Measurements from ENCODE around the gene SEMA3F.

SEMA3F gene

GRCh38 chr3:50190936-50191660 is 36.0 kb downstream of the SEMA3F start, which contains the start of gene GNAT1:
Gene GNAT1 (plus strand): TSS chr3:50191610. CDS start chr3:50191726, 116 bp downstream.
- H3K36me3 ChIP-seq (ENCODE audit: control insufficient read depth in 1 of 2, insufficient read depth in 2 of 2, low read length in 2 of 2), result peaks cover 0 to 11% of the 10 kb centered on the region in 2 donors
- H3K9me3 ChIP-seq (ENCODE audit: control insufficient read depth in 1 of 2, low read length in 2 of 2), result no peaks in the 10 kb centered on the region
- H3K27ac ChIP-seq (ENCODE audit: low read depth, low read length), result no peak within 1 kb of the TSS
- H3K4me3 ChIP-seq (ENCODE audit: low read depth in 1 of 2, low read length in 2 of 2), result no peak within 1 kb of the TSS
- H3K9ac ChIP-seq (ENCODE audit: low read depth in 1 of 2, low read length in 2 of 2), result no peak within 1 kb of the TSS
- peaks cover 17 to 23% of the 10 kb centered on the region in 2 donors for H3K27me3 ChIP-seq (ENCODE audit: control insufficient read depth in 1 of 2, insufficient read depth in 2 of 2, low read length in 2 of 2)
- H3K4me1 ChIP-seq (ENCODE audit: control insufficient read depth in 1 of 2, insufficient read depth in 2 of 2, low read length in 2 of 2), result peaks cover 10 to 11% of the 10 kb centered on the region in 2 donors

GRCh38 chr3:50192124-50192523 is 37.0 kb downstream of the SEMA3F start:
- Histone ChIP-seq H3K27ac (ENCODE audit: low read depth, low read length) (no peak overlapping the region), H3K4me3 (ENCODE audit: low read depth in 1 of 2, low read length in 2 of 2) (no peak overlapping the region), H3K9ac (ENCODE audit: low read depth in 1 of 2, low read length in 2 of 2) (no peak overlapping the region), H3K9me3 (ENCODE audit: control insufficient read depth in 1 of 2, low read length in 2 of 2) (no peaks in the 10 kb centered on the region), H3K4me1 (ENCODE audit: control insufficient read depth in 1 of 2, insufficient read depth in 2 of 2, low read length in 2 of 2) (peaks cover 10 to 11% of the 10 kb centered on the region in 2 donors), H3K36me3 (ENCODE audit: control insufficient read depth in 1 of 2, insufficient read depth in 2 of 2, low read length in 2 of 2) (peaks cover 0 to 4% of the 10 kb centered on the region in 2 donors), H3K27me3 (ENCODE audit: control insufficient read depth in 1 of 2, insufficient read depth in 2 of 2, low read length in 2 of 2) (peaks cover 17 to 23% of the 10 kb centered on the region in 2 donors)

GRCh38 chr3:50192689-50193141 is 37.6 kb downstream of the SEMA3F start:
- H3K27me3 ChIP-seq (ENCODE audit: control insufficient read depth in 1 of 2, insufficient read depth in 2 of 2, low read length in 2 of 2), result peaks cover 17 to 23% of the 10 kb centered on the region in 2 donors
- no peaks in the 10 kb centered on the region for H3K9me3 ChIP-seq (ENCODE audit: control insufficient read depth in 1 of 2, low read length in 2 of 2)
- no peak overlapping the region for H3K4me3 ChIP-seq (ENCODE audit: low read depth in 1 of 2, low read length in 2 of 2)
- H3K36me3 ChIP-seq (ENCODE audit: control insufficient read depth in 1 of 2, insufficient read depth in 2 of 2, low read length in 2 of 2), result no peaks in the 10 kb centered on the region
- peaks cover 10 to 11% of the 10 kb centered on the region in 2 donors for H3K4me1 ChIP-seq (ENCODE audit: control insufficient read depth in 1 of 2, insufficient read depth in 2 of 2, low read length in 2 of 2)
- H3K27ac ChIP-seq (ENCODE audit: low read depth, low read length), result no peak overlapping the region
- H3K9ac ChIP-seq (ENCODE audit: low read depth in 1 of 2, low read length in 2 of 2), result no peak overlapping the region

GRCh38 chr3:50193286-50193685 is 38.2 kb downstream of the SEMA3F start:
- H3K36me3 ChIP-seq (ENCODE audit: control insufficient read depth in 1 of 2, insufficient read depth in 2 of 2, low read length in 2 of 2), result no peaks in the 10 kb centered on the region
- peaks cover 17 to 23% of the 10 kb centered on the region in 2 donors for H3K27me3 ChIP-seq (ENCODE audit: control insufficient read depth in 1 of 2, insufficient read depth in 2 of 2, low read length in 2 of 2)
- H3K4me3 ChIP-seq (ENCODE audit: low read depth in 1 of 2, low read length in 2 of 2), result no peak overlapping the region
- H3K9ac ChIP-seq (ENCODE audit: low read depth in 1 of 2, low read length in 2 of 2), result no peak overlapping the region
- peaks cover 10 to 11% of the 10 kb centered on the region in 2 donors for H3K4me1 ChIP-seq (ENCODE audit: control insufficient read depth in 1 of 2, insufficient read depth in 2 of 2, low read length in 2 of 2)
- no peak overlapping the region for H3K27ac ChIP-seq (ENCODE audit: low read depth, low read length)
- no peaks in the 10 kb centered on the region for H3K9me3 ChIP-seq (ENCODE audit: control insufficient read depth in 1 of 2, low read length in 2 of 2)

- Histone ChIP-seq H3K4me3 (ENCODE audit: low read depth in 1 of 2, low read length in 2 of 2) (no peak overlapping the region), H3K36me3 (ENCODE audit: control insufficient read depth in 1 of 2, insufficient read depth in 2 of 2, low read length in 2 of 2) (no peaks in the 10 kb centered on the region), H3K4me1 (ENCODE audit: control insufficient read depth in 1 of 2, insufficient read depth in 2 of 2, low read length in 2 of 2) (peaks cover 10 to 11% of the 10 kb centered on the region in 2 donors), H3K27ac (ENCODE audit: low read depth, low read length) (no peak overlapping the region), H3K9me3 (ENCODE audit: control insufficient read depth in 1 of 2, low read length in 2 of 2) (no peaks in the 10 kb centered on the region), H3K27me3 (ENCODE audit: control insufficient read depth in 1 of 2, insufficient read depth in 2 of 2, low read length in 2 of 2) (peaks cover 17 to 23% of the 10 kb centered on the region in 2 donors), H3K9ac (ENCODE audit: low read depth in 1 of 2, low read length in 2 of 2) (no peak overlapping the region)
These were observed 38.6 kb downstream of the SEMA3F start for GRCh38 chr3:50193746-50194127.

- peaks cover 10 to 11% of the 10 kb centered on the region in 2 donors for H3K4me1 ChIP-seq (ENCODE audit: control insufficient read depth in 1 of 2, insufficient read depth in 2 of 2, low read length in 2 of 2)
- peaks cover 17 to 23% of the 10 kb centered on the region in 2 donors for H3K27me3 ChIP-seq (ENCODE audit: control insufficient read depth in 1 of 2, insufficient read depth in 2 of 2, low read length in 2 of 2)
- no peak overlapping the region for H3K4me3 ChIP-seq (ENCODE audit: low read depth in 1 of 2, low read length in 2 of 2)
- H3K9me3 ChIP-seq (ENCODE audit: control insufficient read depth in 1 of 2, low read length in 2 of 2), result no peaks in the 10 kb centered on the region
- no peaks in the 10 kb centered on the region for H3K36me3 ChIP-seq (ENCODE audit: control insufficient read depth in 1 of 2, insufficient read depth in 2 of 2, low read length in 2 of 2)
- H3K9ac ChIP-seq (ENCODE audit: low read depth in 1 of 2, low read length in 2 of 2), result no peak overlapping the region
- no peak overlapping the region for H3K27ac ChIP-seq (ENCODE audit: low read depth, low read length)
These were observed 39.2 kb downstream of the SEMA3F start for GRCh38 chr3:50194128-50194902.

GRCh38 chr3:50194903-50195500 is 39.9 kb downstream of the SEMA3F start:
- H3K27me3 ChIP-seq (ENCODE audit: control insufficient read depth in 1 of 2, insufficient read depth in 2 of 2, low read length in 2 of 2), result peaks cover 17 to 23% of the 10 kb centered on the region in 2 donors
- no peak overlapping the region for H3K27ac ChIP-seq (ENCODE audit: low read depth, low read length)
- peaks cover 10 to 11% of the 10 kb centered on the region in 2 donors for H3K4me1 ChIP-seq (ENCODE audit: control insufficient read depth in 1 of 2, insufficient read depth in 2 of 2, low read length in 2 of 2)
- H3K4me3 ChIP-seq (ENCODE audit: low read depth in 1 of 2, low read length in 2 of 2), result no peak overlapping the region
- no peaks in the 10 kb centered on the region for H3K9me3 ChIP-seq (ENCODE audit: control insufficient read depth in 1 of 2, low read length in 2 of 2)
- no peaks in the 10 kb centered on the region for H3K36me3 ChIP-seq (ENCODE audit: control insufficient read depth in 1 of 2, insufficient read depth in 2 of 2, low read length in 2 of 2)
- H3K9ac ChIP-seq (ENCODE audit: low read depth in 1 of 2, low read length in 2 of 2), result no peak overlapping the region

- Histone ChIP-seq H3K4me3 (ENCODE audit: low read depth in 1 of 2, low read length in 2 of 2) (no peak overlapping the region), H3K36me3 (ENCODE audit: control insufficient read depth in 1 of 2, insufficient read depth in 2 of 2, low read length in 2 of 2) (no peaks in the 10 kb centered on the region), H3K27me3 (ENCODE audit: control insufficient read depth in 1 of 2, insufficient read depth in 2 of 2, low read length in 2 of 2) (peaks cover 17 to 23% of the 10 kb centered on the region in 2 donors), H3K9ac (ENCODE audit: low read depth in 1 of 2, low read length in 2 of 2) (no peak overlapping the region), H3K4me1 (ENCODE audit: control insufficient read depth in 1 of 2, insufficient read depth in 2 of 2, low read length in 2 of 2) (peaks cover 10 to 11% of the 10 kb centered on the region in 2 donors), H3K9me3 (ENCODE audit: control insufficient read depth in 1 of 2, low read length in 2 of 2) (no peaks in the 10 kb centered on the region), H3K27ac (ENCODE audit: low read depth, low read length) (no peak overlapping the region)
These were observed 40.6 kb downstream of the SEMA3F start for GRCh38 chr3:50195501-50196252.

- Histone ChIP-seq H3K27me3 (ENCODE audit: control insufficient read depth in 1 of 2, insufficient read depth in 2 of 2, low read length in 2 of 2) (peaks cover 17 to 28% of the 10 kb centered on the region in 2 donors), H3K4me1 (ENCODE audit: control insufficient read depth in 1 of 2, insufficient read depth in 2 of 2, low read length in 2 of 2) (peaks cover 10 to 11% of the 10 kb centered on the region in 2 donors), H3K9ac (ENCODE audit: low read depth in 1 of 2, low read length in 2 of 2) (no peak overlapping the region), H3K36me3 (ENCODE audit: control insufficient read depth in 1 of 2, insufficient read depth in 2 of 2, low read length in 2 of 2) (no peaks in the 10 kb centered on the region), H3K4me3 (ENCODE audit: low read depth in 1 of 2, low read length in 2 of 2) (no peak overlapping the region), H3K9me3 (ENCODE audit: control insufficient read depth in 1 of 2, low read length in 2 of 2) (no peaks in the 10 kb centered on the region), H3K27ac (ENCODE audit: low read depth, low read length) (no peak overlapping the region)
These were observed 41.2 kb downstream of the SEMA3F start for GRCh38 chr3:50196253-50196801.
